Vagina (tissue), 2 donors: ENCODE data around the gene PRKAG2. TPM values are rescaled to one million over a fixed set of nuclear protein-coding genes. Genes with fewer than 3 reads are reported as not detected.

Experiments used
- DNase-seq, 2 donors: peaks; one replicate each; pipeline ENCODE4 v3.0.0-alpha.2; 2017; ENCODE audit errors: extremely low spot score in 2 of 2
- H3K27ac ChIP-seq: fragments of 200-600 bp; sonication (generic); one replicate; pipeline ENCODE4 v1.5.1; 2019
- H3K27me3 ChIP-seq: fragments of 200-600 bp; sonication (generic); one replicate; pipeline ENCODE4 v1.5.1; 2019
- H3K36me3 ChIP-seq, 2 donors: fragments of 200-600 bp; sonication (generic); one replicate each; pipeline ENCODE4 v1.5.1; 2017 to 2019
- H3K4me1 ChIP-seq: fragments of 200-600 bp; sonication (generic); one replicate; pipeline ENCODE4 v1.5.1; 2019
- H3K4me3 ChIP-seq, 2 donors: fragments of 200-600 bp; sonication (generic); 1 replicate in 1 of 2; 2 replicates in 1 of 2; pipeline ENCODE4 v1.5.1; 2016 to 2019
- H3K9me3 ChIP-seq: fragments of 200-600 bp; sonication (generic); one replicate; pipeline ENCODE4 v1.5.1; 2019
- POLR2A ChIP-seq, 2 donors: fragments of 450-650 bp; IDR thresholded peaks; one replicate each; pipeline ENCODE4 v1.6.1; 2017; ENCODE audit warnings: antibody characterized with exemption in 2 of 2, mild to moderate bottlenecking in 2 of 2, moderate library complexity in 2 of 2
- POLR2AphosphoS5 ChIP-seq, 2 donors: sonication (generic); formaldehyde crosslinking; IDR thresholded peaks; one replicate each; pipeline ENCODE4 v1.9.0; 2017; ENCODE audit warnings: antibody characterized with exemption in 2 of 2, mild to moderate bottlenecking in 2 of 2, low read depth in 1 of 2; ENCODE audit not compliant: insufficient read depth in 1 of 2
- intact Hi-C: fragments of 100-400 bp; cut with DNase I; formaldehyde crosslinking; loops from one replicate; pipeline ENCODE4 v1.15.1; 2023
- total RNA-seq: library from RNA; depleted of rRNA; stranded (reverse); fragments of >200 nt; gene quantifications from one replicate; pipeline ENCODE4 v1.2.3, GENCODE V29; 2016
- TF ChIP-seq, protein P1 (sequence below), 3 experiments: fragments of 450-650 bp in 2 of 3; fragments of 200-600 bp in 1 of 3; sonication (generic) in 1 of 3; IDR thresholded peaks; one replicate each; pipeline ENCODE4 v1.5.1; 2017 to 2019; ENCODE audit warnings: antibody characterized with exemption in 3 of 3, mild to moderate bottlenecking in 2 of 3, moderate library complexity in 2 of 3

The PRKAG2 gene
- total RNA-seq, 1 donor from 2014 or later, result 25.0 TPM

GRCh38 chr7:151599401-151600227 is 277.3 kb downstream of the PRKAG2 start:
- no peak overlapping the region for H3K4me3 ChIP-seq
- H3K27me3 ChIP-seq, result no peaks in the 10 kb centered on the region
- H3K9me3 ChIP-seq, result no peaks in the 10 kb centered on the region
- TF ChIP-seq POLR2AphosphoS5 (IDR thresholded peaks at IDR 0.05; ENCODE audit: insufficient read depth in 1 of 2, low read depth in 1 of 2), result peak; percentile 11 to 49
- TF ChIP-seq, protein P1, sequence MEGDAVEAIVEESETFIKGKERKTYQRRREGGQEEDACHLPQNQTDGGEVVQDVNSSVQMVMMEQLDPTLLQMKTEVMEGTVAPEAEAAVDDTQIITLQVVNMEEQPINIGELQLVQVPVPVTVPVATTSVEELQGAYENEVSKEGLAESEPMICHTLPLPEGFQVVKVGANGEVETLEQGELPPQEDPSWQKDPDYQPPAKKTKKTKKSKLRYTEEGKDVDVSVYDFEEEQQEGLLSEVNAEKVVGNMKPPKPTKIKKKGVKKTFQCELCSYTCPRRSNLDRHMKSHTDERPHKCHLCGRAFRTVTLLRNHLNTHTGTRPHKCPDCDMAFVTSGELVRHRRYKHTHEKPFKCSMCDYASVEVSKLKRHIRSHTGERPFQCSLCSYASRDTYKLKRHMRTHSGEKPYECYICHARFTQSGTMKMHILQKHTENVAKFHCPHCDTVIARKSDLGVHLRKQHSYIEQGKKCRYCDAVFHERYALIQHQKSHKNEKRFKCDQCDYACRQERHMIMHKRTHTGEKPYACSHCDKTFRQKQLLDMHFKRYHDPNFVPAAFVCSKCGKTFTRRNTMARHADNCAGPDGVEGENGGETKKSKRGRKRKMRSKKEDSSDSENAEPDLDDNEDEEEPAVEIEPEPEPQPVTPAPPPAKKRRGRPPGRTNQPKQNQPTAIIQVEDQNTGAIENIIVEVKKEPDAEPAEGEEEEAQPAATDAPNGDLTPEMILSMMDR (IDR thresholded peaks at IDR 0.05), result no peak
- H3K4me1 ChIP-seq, result peaks cover 22% of the 10 kb centered on the region
- DNase-seq, result peak in 1 of 2 donors; percentile 89
- peak overlapping the region; percentile 39 for H3K27ac ChIP-seq
- peaks cover 0 to 5% of the 10 kb centered on the region in 2 donors for H3K36me3 ChIP-seq
- intact Hi-C loops, result no loop called here

DNA sequence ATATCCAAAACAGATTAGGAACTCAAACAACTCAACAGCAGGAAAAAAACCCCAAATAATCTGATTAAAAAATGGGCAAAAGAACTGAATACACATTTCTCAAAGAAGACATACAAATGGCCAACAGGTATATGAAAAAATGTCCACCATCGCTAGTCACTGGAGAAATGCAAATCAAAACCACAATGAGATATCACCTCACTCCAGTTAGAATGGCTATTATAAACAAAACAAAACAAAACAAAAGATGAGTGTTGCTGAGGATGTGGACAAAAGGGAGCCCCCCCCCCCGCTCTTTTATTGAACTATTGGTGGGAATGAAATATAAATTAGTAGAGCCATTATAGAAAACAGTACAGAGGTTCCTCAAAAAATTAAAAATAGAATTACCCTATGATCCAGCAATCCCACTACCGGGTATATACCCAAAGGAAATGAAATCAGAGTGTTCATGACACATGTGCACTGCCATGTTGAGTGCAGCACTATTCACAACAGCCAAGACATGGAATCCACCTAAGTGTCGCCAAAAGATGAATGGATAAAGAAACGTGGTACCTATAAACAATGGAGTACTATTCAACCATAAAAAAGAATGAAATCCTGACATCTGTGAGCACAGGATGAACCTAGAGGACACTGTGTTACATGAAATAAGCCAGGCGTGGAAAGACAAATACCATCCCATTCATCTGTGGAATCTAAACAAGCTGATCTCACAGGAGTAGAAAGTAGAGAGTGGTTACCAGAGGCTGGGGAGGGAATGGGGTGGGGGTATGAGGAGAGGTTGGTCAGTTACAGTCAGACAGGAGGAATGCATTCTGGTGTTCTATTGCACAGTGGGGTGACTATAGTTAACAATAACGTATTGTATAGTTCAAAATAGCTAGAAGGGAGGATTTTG is 279.1 kb downstream of the PRKAG2 start:
- TF ChIP-seq, protein P1 (IDR thresholded peaks at IDR 0.05), result no peak
- TF ChIP-seq POLR2AphosphoS5 (IDR thresholded peaks at IDR 0.05; ENCODE audit: insufficient read depth in 1 of 2, low read depth in 1 of 2), result no peak
- no peak for TF ChIP-seq POLR2A (IDR thresholded peaks at IDR 0.05)
- peaks cover 0 to 6% of the 10 kb centered on the region in 2 donors for H3K36me3 ChIP-seq
- peaks cover 22% of the 10 kb centered on the region for H3K4me1 ChIP-seq
- no peak overlapping the region for H3K4me3 ChIP-seq
- peak in 1 of 2 donors; percentile 13 for DNase-seq
- intact Hi-C loops, result no loop called here
- no peaks in the 10 kb centered on the region for H3K9me3 ChIP-seq
- no peaks in the 10 kb centered on the region for H3K27me3 ChIP-seq
- no peak overlapping the region for H3K27ac ChIP-seq

GRCh38 chr7:151595702-151596350 is 281.1 kb downstream of the PRKAG2 start:
- Histone ChIP-seq H3K9me3 (no peaks in the 10 kb centered on the region), H3K4me3 (no peak overlapping the region), H3K27ac (no peak overlapping the region), H3K4me1 (peaks cover 21% of the 10 kb centered on the region), H3K27me3 (no peaks in the 10 kb centered on the region), H3K36me3 (peaks cover 0 to 6% of the 10 kb centered on the region in 2 donors)
- peak in 1 of 2 donors; percentile 3 for DNase-seq
- TF ChIP-seq POLR2A (IDR thresholded peaks at IDR 0.05) (no peak), POLR2AphosphoS5 (IDR thresholded peaks at IDR 0.05; ENCODE audit: insufficient read depth in 1 of 2, low read depth in 1 of 2) (no peak)
- TF ChIP-seq, protein P1 (IDR thresholded peaks at IDR 0.05), result no peak
- intact Hi-C loops, result no loop called here

GRCh38 chr7:151592868-151593486 is 283.9 kb downstream of the PRKAG2 start:
- Histone ChIP-seq H3K9me3 (no peaks in the 10 kb centered on the region), H3K36me3 (peaks cover 0 to 6% of the 10 kb centered on the region in 2 donors), H3K27me3 (no peaks in the 10 kb centered on the region), H3K4me3 (no peak overlapping the region), H3K27ac (no peak overlapping the region), H3K4me1 (no peaks in the 10 kb centered on the region)
- intact Hi-C loops, result no loop called here
- no peak for DNase-seq
- no peak for TF ChIP-seq POLR2A (IDR thresholded peaks at IDR 0.05)

DNA sequence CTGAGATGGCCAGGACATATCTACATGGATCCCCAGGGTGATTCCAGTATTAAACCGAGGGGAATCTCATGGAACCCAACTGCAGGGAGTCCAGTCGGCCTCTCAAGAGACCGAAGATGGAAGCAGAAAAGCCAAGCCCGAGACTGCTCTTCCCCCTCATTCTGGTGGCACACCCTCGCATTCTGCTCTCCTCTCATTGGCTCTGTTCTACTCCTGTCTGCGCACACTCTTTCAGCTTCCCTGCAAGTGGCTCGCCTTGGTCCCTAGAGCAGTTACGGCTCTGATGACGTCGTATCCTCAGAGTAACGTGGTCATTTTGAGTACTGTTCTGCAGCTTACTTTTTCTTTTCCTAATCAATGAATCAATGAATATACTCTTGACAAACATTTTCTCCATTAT is 284.6 kb downstream of the PRKAG2 start:
- Histone ChIP-seq H3K27me3 (no peaks in the 10 kb centered on the region), H3K27ac (no peak overlapping the region), H3K36me3 (peaks cover 0 to 6% of the 10 kb centered on the region in 2 donors), H3K4me1 (no peaks in the 10 kb centered on the region), H3K9me3 (no peaks in the 10 kb centered on the region), H3K4me3 (no peak overlapping the region)
- no peak for DNase-seq
- TF ChIP-seq POLR2A (IDR thresholded peaks at IDR 0.05) (no peak), POLR2AphosphoS5 (IDR thresholded peaks at IDR 0.05; ENCODE audit: insufficient read depth in 1 of 2, low read depth in 1 of 2) (no peak)
- TF ChIP-seq, protein P1 (IDR thresholded peaks at IDR 0.05), result no peak
- intact Hi-C loops, result no loop called here
